HepG2 (cell line): Measurements from ENCODE around the gene TGDS. TPM values are rescaled to one million over a fixed set of nuclear protein-coding genes. Genes with fewer than 3 reads are reported as not detected.

Source experiments
- ATAC-seq: fragments of 200-7000 bp; cut with Tn5 transposase; 3 replicates; pipeline ENCODE4 v1.9.1; 2020; ENCODE audit warnings: mild to moderate bottlenecking, moderate library complexity
- BruUV-seq: library from RNA; stranded (reverse); fragments of 400-500 nt; replicated peaks from 2 replicates; lab custom pipeline; 2021; lab: Mats Ljungman, UMichigan
- CTCF ChIA-PET: fragments of 300-600 bp; formaldehyde crosslinking; extraction: SDS; loops from one replicate; lab custom pipeline; 2021; ENCODE audit warnings: low total read pairs, inconsistent platforms, low intra/inter-chr PET ratio; lab: Yijun Ruan, JAX
- POLR2A ChIA-PET: fragments of 350-600 bp; sonication (Branson Sonifier 250); formaldehyde crosslinking; loops from one replicate; lab custom pipeline; 2020; ENCODE audit warnings: antibody characterized with exemption, inconsistent platforms; lab: Yijun Ruan, JAX
- DNase-seq: peaks from one replicate; pipeline ENCODE4 v3.0.0-alpha.2; 2015; ENCODE audit warnings: low spot score
- FAIRE-seq: peaks from 3 replicates; lab custom pipeline; 2011; peaks lifted over from hg19 to GRCh38; lab: Jason Lieb, UNC
- H2AFZ ChIP-seq: one replicate; pipeline ENCODE4 v1.6.1; 2011; ENCODE audit warnings: low read length, inconsistent platforms
- H3K27ac ChIP-seq: fragments of 300-600 bp; 3 replicates; pipeline ENCODE4 v1.8.0; 2011; ENCODE audit warnings: mixed run types, mild to moderate bottlenecking, mixed read lengths, low read length, inconsistent platforms; ENCODE audit not compliant: insufficient read depth; ENCODE audit errors: extremely low read length
- H3K27me3 ChIP-seq, 2 experiments: fragments of 200-600 bp in 1 of 2; 2 replicates in 1 of 2; 3 replicates in 1 of 2; pipeline versions ENCODE4 v1.6.0 to v1.8.0; 2011; ENCODE audit warnings: low read length in 2 of 2, mild to moderate bottlenecking in 2 of 2, moderate library complexity in 2 of 2, inconsistent platforms in 1 of 2; ENCODE audit not compliant: insufficient read depth in 2 of 2, control insufficient read depth in 1 of 2
- H3K36me3 ChIP-seq, 2 experiments: fragments of 200-600 bp in 1 of 2; replicated peaks in 1 of 2; 2 replicates in 1 of 2; 3 replicates in 1 of 2; pipeline versions ENCODE4 v1.5.1 to v1.8.0; 2011; ENCODE audit warnings: low read length in 2 of 2, inconsistent platforms in 1 of 2; ENCODE audit not compliant: insufficient read depth in 2 of 2, control insufficient read depth in 1 of 2
- H3K4me1 ChIP-seq: 2 replicates; pipeline ENCODE4 v1.5.1; 2012; ENCODE audit warnings: low read length, inconsistent platforms; ENCODE audit not compliant: insufficient read depth
- H3K4me2 ChIP-seq: 2 replicates; pipeline ENCODE4 v1.6.0; 2011; ENCODE audit warnings: low read depth, low read length, inconsistent platforms
- H3K4me3 ChIP-seq, 3 experiments: fragments of 200-600 bp in 1 of 3; sonication (generic), shearing (Covaris generic) in 1 of 3; replicated peaks in 1 of 3; 2 replicates each; pipeline ENCODE4 v1.5.1; 2011 to 2016; ENCODE audit warnings: low read length in 3 of 3, inconsistent platforms in 2 of 3, low read depth in 2 of 3, mild to moderate bottlenecking in 2 of 3, control low read depth in 1 of 3, mixed read lengths in 1 of 3; ENCODE audit not compliant: insufficient read depth in 1 of 3
- H3K79me2 ChIP-seq: one replicate; pipeline ENCODE4 v1.6.1; 2011; ENCODE audit warnings: low read length, inconsistent platforms; ENCODE audit not compliant: insufficient read depth
- H3K9ac ChIP-seq: 2 replicates; pipeline ENCODE4 v1.6.0; 2011; ENCODE audit warnings: mild to moderate bottlenecking, low read depth, low read length, inconsistent platforms; ENCODE audit not compliant: insufficient read depth
- H3K9me3 ChIP-seq: 2 replicates; pipeline ENCODE4 v1.5.1; 2012; ENCODE audit warnings: mild to moderate bottlenecking, low read length
- H4K20me1 ChIP-seq: 2 replicates; pipeline ENCODE4 v1.6.0; 2011; ENCODE audit warnings: inconsistent platforms, mild to moderate bottlenecking, low read length, moderate library complexity; ENCODE audit not compliant: insufficient read depth
- NCOA2 ChIP-seq: sonication (generic); formaldehyde crosslinking; IDR thresholded peaks from 2 replicates; pipeline ENCODE4 v1.8.0; 2022; ENCODE audit warnings: inconsistent platforms
- SRSF1 ChIP-seq: fragments of 200-400 bp; formaldehyde crosslinking; optimal IDR thresholded peaks from 2 replicates; pipeline ENCODE3; 2017; ENCODE audit warnings: mild to moderate bottlenecking, low read depth, low read length, moderate library complexity
- ZNF274 ChIP-seq: sonication (generic); formaldehyde crosslinking; IDR thresholded peaks from 2 replicates; pipeline ENCODE4 v1.5.1; 2020; ENCODE audit warnings: mild to moderate bottlenecking, missing genetic modification reagents
- WGBS: methylation state at CpG from one replicate; pipeline ENCODE4 v1.1.6; 2017; ENCODE audit warnings: low lambda C conversion rate; 5-methylcytosine and 5-hydroxymethylcytosine counted together
- in situ Hi-C: cut with HindIII; loops from 2 replicates; pipeline ENCODE4 v1.10.0; 2017; ENCODE audit warnings: low pct_unique_long_range_greater_than_20kb; ENCODE audit not compliant: extremely low pct_ligation_motif_present
- intact Hi-C: fragments of 100-400 bp; cut with micrococcal nuclease; formaldehyde crosslinking; loops from one replicate; pipeline ENCODE4 v1.10.0; 2022; ENCODE audit not compliant: unreplicated experiment
- polyA plus RNA-seq, 8 experiments: library from polyadenylated mRNA; depleted of rRNA in 3 of 8; stranded (reverse) in 7 of 8; unstranded in 1 of 8; fragments of >200 nt; fragmentation: Illumina TruSeq in 4 of 8; extraction: Trizol in 4 of 8; gene quantifications; 2 replicates each; pipeline versions ENCODE4 v1.2.1 to v1.2.3, GENCODE V29; 2011 to 2016; ENCODE audit warnings: low read depth in 4 of 8, missing spikeins in 1 of 8, mixed read lengths in 1 of 8; ENCODE audit not compliant: insufficient read depth in 1 of 8
- total RNA-seq, 5 experiments: library from RNA; depleted of rRNA; stranded (reverse); fragments of >200 nt; fragmentation: Illumina TruSeq; extraction: Trizol; gene quantifications; 2 replicates each; pipeline ENCODE4 v1.2.3, GENCODE V29; 2016; ENCODE audit warnings: low read depth in 1 of 5
- TF ChIP-seq, protein P1 (sequence below): fragments of 450-650 bp; IDR thresholded peaks from 2 replicates; pipeline ENCODE4 v1.6.1; 2016
- TF ChIP-seq, protein P2 (sequence below): sonication (generic); formaldehyde crosslinking; IDR thresholded peaks from 2 replicates; pipeline ENCODE4 v1.8.0; 2022; ENCODE audit warnings: mild to moderate bottlenecking, missing genetic modification reagents, moderate library complexity
- TF ChIP-seq, protein P3 (sequence below): fragments of 450-650 bp; IDR thresholded peaks from 2 replicates; pipeline ENCODE4 v1.6.1; 2017

TGDS gene
- total and polyA plus RNA-seq, 2 of the 13 experiments (the other 11 are each of a cell fraction or from before 2014, with no cell fraction given), result 15.5 to 17.9 TPM

DNA sequence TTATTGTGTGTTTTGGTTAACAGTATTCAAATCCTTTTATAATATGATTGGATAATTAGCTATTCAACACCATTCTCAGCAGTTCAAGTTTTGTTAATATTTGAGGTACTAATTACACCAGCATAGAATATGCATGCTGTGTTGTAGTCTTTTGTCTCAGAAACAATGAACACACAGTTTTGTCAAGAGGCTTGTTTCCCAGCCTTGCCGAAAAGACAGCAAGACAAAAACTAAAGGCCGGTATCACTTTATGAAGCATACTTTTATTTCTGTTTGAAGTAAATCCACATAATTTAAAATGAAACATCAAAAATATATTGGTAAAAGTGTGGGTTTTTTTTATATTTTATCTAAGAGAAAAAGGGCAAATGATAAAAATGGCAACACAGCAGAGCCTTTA lies 13.2 kb upstream of the TGDS start:
- no peaks in the 10 kb centered on the region for H3K4me1 ChIP-seq
- POLR2A ChIA-PET, result no interaction called here
- intact Hi-C loops, result no loop called here
- no peaks in the 10 kb centered on the region for H4K20me1 ChIP-seq
- H3K4me2 ChIP-seq, result no peak overlapping the region
- no peak for FAIRE-seq
- no peaks in the 10 kb centered on the region for H3K27me3 ChIP-seq
- CTCF ChIA-PET, result no interaction called here
- DNase-seq, result no peak
- no peak overlapping the region for H3K9ac ChIP-seq
- no peak overlapping the region for H2AFZ ChIP-seq
- H3K27ac ChIP-seq, result no peak overlapping the region
- TF ChIP-seq ZNF274 (CRISPR knock-in tag) (no peak), SRSF1 (no peak), NCOA2 (CRISPR knock-in tag) (no peak)
- TF ChIP-seq, protein P1, sequence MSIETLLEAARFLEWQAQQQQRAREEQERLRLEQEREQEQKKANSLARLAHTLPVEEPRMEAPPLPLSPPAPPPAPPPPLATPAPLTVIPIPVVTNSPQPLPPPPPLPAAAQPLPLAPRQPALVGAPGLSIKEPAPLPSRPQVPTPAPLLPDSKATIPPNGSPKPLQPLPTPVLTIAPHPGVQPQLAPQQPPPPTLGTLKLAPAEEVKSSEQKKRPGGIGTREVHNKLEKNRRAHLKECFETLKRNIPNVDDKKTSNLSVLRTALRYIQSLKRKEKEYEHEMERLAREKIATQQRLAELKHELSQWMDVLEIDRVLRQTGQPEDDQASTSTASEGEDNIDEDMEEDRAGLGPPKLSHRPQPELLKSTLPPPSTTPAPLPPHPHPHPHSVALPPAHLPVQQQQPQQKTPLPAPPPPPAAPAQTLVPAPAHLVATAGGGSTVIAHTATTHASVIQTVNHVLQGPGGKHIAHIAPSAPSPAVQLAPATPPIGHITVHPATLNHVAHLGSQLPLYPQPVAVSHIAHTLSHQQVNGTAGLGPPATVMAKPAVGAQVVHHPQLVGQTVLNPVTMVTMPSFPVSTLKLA, result no peak
- TF ChIP-seq, protein P2, sequence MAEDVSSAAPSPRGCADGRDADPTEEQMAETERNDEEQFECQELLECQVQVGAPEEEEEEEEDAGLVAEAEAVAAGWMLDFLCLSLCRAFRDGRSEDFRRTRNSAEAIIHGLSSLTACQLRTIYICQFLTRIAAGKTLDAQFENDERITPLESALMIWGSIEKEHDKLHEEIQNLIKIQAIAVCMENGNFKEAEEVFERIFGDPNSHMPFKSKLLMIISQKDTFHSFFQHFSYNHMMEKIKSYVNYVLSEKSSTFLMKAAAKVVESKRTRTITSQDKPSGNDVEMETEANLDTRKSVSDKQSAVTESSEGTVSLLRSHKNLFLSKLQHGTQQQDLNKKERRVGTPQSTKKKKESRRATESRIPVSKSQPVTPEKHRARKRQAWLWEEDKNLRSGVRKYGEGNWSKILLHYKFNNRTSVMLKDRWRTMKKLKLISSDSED (CRISPR knock-in tag), result no peak
- TF ChIP-seq, protein P3, sequence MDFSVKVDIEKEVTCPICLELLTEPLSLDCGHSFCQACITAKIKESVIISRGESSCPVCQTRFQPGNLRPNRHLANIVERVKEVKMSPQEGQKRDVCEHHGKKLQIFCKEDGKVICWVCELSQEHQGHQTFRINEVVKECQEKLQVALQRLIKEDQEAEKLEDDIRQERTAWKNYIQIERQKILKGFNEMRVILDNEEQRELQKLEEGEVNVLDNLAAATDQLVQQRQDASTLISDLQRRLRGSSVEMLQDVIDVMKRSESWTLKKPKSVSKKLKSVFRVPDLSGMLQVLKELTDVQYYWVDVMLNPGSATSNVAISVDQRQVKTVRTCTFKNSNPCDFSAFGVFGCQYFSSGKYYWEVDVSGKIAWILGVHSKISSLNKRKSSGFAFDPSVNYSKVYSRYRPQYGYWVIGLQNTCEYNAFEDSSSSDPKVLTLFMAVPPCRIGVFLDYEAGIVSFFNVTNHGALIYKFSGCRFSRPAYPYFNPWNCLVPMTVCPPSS, result no peak
- ATAC-seq, result no peak
- no peaks in the 10 kb centered on the region for H3K36me3 ChIP-seq
- H3K9me3 ChIP-seq, result no peaks in the 10 kb centered on the region
- in situ Hi-C loops, result no loop called here
- H3K4me3 ChIP-seq, result no peak overlapping the region
- H3K79me2 ChIP-seq, result no peaks in the 10 kb centered on the region
- WGBS, result 93% methylated on average over 2 of the region's 2 CpGs
- no TSS peak for BruUV-seq
